Eye (tissue), 1 donor: ENCODE measurements around the gene ZNFX1.
"Not testable (repeated sequence)": the region's sequence is repeated elsewhere in the genome, so short reads cannot be mapped to it uniquely, and the experiment has no call there.

Experiments used
- DNase-seq: peaks from one replicate; pipeline ENCODE4 v3.0.0-alpha.2; 2015

Gene ZNFX1

DNA sequence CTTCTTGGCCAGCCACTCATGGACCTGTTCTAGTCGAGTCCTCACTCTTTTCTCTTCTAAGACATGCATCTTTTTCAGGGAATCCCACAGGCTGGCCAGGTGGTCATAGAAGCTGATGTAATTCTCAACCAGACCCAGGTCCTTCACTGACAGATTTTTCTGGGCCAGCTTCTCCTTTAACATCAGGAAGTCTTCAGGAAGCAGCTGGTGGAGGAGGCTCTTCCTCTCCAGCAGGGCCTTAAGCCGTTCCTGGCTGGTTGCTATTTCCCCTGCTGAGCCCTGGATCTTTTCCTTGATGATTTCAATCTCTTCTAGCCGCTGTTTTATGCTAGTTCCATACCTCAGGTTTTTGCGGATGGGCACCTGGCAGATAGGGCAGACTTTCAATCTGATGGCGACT, 30.1 kb downstream of the ZNFX1 start:
- DNase-seq, result no peak

DNA sequence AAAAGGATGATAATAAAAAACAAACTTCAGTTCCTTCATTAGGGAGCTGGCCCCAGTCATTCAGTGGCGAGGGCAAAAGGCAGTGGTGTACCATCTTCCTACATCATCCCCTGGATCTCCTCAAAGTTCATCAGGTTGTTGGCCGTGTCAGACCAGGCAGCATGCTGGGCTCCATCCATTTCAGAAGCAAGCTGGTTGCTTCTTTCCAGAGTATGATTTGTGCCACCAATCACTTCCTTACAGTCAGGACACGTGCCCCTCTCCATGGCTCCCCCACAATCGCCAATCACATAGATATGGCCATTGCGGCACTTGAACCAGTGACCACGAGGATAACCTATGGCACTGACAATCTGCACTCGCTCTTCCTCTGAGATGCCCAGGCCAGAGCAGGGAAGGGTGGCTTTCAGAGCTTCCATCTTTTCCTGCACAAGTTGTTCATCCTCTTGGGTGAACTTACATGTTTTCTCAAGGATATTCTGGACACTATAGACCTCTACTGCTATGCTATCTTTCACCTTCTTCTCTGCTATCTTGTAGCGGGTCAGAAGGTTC, 30.6 kb downstream of the ZNFX1 start:
- DNase-seq, result no peak

GRCh38 chr20:49245921-49246740, 31.7 kb downstream of the ZNFX1 start:
- DNase-seq, result peak; percentile 67

GRCh38 chr20:49237531-49237930, 40.3 kb downstream of the ZNFX1 start:
- no peak for DNase-seq

DNA sequence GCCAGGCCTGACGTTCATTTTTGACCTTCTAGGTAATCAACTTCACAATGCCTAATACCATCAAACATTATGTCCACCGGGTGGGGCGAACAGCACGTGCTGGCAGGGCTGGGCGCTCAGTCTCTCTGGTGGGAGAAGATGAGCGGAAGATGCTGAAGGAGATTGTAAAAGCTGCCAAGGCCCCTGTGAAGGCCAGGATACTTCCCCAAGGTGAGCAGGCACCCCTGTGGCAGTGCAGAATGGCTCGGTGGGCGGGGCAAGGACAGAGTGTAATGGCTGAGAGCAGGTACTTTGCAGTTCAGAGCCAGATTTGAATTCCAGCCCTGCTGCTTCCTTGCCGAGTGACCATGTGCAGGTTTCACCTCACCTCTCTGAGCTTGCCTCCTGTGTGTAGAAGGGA, 41.6 kb downstream of the ZNFX1 start:
- DNase-seq, result no peak

GRCh38 chr20:49234831-49235230, 43.0 kb downstream of the ZNFX1 start:
- no peak for DNase-seq

- no peak for DNase-seq
Measured at GRCh38 chr20:49233226-49233625, 44.6 kb downstream of the ZNFX1 start.

- DNase-seq, result no peak
Measured at GRCh38 chr20:49231471-49231870, 46.4 kb downstream of the ZNFX1 start.

DNA sequence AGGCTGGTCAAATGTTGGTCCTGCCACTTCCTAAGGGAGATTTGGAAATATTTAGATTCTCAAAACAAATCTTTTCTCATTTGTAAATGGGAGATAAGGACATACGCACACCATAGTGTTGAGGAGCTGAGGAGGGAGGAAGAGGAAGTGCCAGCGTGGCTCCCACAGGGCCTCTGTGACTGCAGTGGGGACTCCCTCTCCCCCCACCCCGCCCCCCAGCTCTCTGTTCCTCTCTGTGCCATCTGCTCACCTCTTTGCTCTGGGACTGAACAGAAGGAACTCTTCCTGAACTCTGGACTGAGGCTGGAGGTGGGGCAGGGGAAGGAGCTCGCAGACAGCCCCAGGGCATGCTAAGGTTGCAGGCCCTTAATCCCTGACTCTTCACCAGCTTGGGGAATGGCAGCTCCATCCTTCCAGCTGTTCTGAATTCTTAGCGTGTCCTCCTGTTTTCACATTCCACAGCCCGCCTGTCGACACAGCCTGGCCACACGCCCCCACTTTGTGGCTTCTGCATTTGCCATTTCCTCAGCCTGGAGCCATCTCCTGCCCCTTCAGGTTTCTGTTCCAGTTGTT, 47.2 kb downstream of the ZNFX1 start:
- no peak for DNase-seq

GRCh38 chr20:49230021-49230420, 47.8 kb downstream of the ZNFX1 start:
- DNase-seq, result no peak

- DNase-seq, result no peak
Measured at GRCh38 chr20:49229381-49229780, 48.5 kb downstream of the ZNFX1 start.

GRCh38 chr20:49228676-49229075, 49.2 kb downstream of the ZNFX1 start:
- no peak for DNase-seq

- no peak for DNase-seq
Measured at GRCh38 chr20:49225896-49226295, 52.0 kb downstream of the ZNFX1 start.

DNA sequence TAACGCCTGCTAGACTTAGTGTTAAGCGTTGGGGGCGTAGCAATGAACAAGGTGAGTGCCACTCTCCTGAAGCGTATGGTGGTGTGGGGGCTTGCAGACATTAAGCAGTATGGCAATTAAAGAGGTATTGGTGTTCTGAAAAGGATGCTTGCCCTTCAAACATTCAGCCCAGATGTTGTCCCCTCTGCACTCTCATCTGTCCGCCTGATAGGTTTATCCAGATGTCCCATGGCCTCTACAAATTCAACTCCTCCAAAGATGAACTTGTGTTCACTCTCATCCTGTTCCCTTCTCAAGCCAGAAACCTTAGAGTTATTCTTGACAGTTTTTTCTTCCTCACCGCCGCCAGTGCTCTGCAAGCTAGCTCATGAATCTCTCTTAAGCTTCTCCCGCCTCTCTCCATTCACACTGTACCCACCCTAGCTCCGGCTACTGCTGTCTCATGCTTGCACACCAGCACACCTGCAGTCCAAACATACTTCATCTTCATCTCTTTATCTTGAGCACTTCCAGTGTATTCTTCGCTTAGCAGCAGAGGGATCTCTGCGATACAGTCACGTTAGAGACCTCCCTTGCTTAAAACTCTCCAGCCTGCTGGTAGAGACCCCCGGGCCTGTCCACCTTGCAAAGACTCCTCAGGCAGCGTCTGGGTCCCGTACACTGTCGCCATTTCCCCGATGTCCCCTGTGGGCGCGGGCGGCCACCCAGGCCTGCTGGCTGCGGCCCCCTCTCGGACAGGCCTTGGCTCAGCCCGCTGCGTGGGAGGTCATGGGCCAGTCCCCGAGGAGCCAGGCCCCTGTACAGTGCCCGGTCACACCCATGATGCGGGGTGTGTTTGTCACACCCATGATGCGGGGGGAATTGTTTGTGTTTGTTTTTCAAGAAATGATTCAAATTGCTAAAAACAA, 57.7 kb downstream of the ZNFX1 start:
- no peak for DNase-seq

- peak; percentile 100 for DNase-seq
Measured at GRCh38 chr20:49219091-49219923, 58.5 kb downstream of the ZNFX1 start, which contains the start of gene DDX27. Gene DDX27, plus strand, starts transcription at chr20:49219416. Its CDS starts 33 bp downstream, at chr20:49219449.

- DNase-seq, result not testable (repeated sequence)
Measured at GRCh38 chr20:49218739-49219090, 59.1 kb downstream of the ZNFX1 start.

- peak; percentile 98 for DNase-seq
Measured at GRCh38 chr20:49216991-49217578, 60.8 kb downstream of the ZNFX1 start.

- no peak for DNase-seq
Measured at GRCh38 chr20:49215232-49215631, 62.6 kb downstream of the ZNFX1 start.

DNA sequence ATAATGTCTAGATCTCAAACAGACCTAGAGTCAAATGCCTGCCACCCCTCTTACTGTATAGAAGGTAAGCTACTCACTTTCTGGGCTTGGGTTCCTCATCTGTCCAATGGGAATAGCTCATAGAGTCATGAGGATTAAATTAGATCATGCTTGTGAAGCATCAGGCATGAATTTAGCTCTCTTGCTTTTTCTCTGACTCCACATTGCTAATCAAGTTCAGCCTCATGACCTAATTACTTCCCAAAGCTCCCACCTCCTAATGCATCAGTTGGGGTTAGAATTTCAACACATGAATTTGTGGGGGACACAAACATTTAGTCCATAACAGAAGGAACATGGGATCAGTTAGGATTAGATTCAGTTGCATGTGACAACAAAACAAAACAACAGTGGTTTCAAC, 63.3 kb downstream of the ZNFX1 start:
- DNase-seq, result no peak

GRCh38 chr20:49210757-49211110, 67.1 kb downstream of the ZNFX1 start:
- no peak for DNase-seq

DNA sequence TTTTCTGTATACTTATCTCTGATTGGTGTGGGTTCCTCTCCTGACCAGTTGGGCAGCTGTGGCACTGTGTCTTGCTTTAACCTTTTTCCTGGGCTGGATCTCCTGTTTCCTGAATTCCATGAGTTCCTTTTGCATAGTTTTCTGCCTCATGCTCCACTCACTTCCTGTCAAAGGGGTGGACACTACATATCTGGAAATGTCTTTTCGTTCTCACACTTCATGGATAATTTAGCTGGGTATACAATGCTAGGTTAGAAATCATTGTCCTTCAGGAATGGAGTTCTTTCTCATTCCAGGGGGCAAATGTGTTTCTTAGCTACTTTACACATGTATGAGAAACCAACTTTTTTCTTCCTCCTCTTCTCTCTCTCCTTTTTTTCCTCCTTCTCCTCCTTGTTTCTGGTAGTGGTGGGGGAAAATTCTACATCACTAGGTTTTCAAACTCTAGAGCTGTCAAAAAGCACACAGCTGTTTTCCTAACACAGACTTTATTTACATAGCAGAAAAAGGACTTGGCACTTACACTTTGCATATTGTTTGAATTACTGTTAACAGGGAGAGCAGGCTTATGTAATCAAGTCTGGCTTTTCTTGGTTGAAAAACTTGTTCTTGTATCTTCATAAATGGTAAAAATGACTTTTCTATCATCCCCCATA, 67.6 kb downstream of the ZNFX1 start:
- DNase-seq, result peak; percentile 46
